ENCODE measurements around the gene SCOC. TPM values are rescaled to one million over a fixed set of nuclear protein-coding genes. Genes with fewer than 3 reads are reported as not detected.

Gene SCOC
- total and polyA plus RNA-seq, 9 of the 15 experiments (the other 6 are each of a cell fraction or from before 2014, with no cell fraction given) = 16.8 to 110 (median 46.7) TPM

DNA sequence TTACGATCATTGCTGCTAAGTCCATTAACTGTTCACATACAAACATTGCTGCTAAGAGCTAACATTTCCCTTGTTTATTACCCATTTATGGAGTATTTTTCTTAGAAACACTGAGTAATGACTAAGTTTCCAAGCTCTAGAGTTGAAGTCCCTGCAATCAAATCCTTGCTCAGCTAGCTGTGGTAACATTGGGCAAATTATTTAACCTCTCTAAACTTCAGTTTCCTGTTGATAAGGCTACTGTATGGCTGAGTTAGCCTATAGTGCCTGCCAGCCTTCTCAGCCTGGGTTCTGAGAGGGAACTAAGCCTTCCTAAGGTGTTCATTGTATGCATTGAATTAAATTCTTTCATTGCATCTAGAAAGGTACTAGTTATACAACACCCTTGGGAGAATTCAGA lies 15.2 kb upstream of the SCOC start:
- 20% methylated on average over 1 of the region's 1 CpG for WGBS (ENCODE audit: insufficient coverage, low coverage, missing lambda C conversion rate)
- ChIA-PET POLR2A (interaction anchor here (0.6 kb wide), 1 partner anchor 404 kb away, joined by 3 read pairs; no protein-coding TSS in a partner anchor), CTCF (ENCODE audit: low intra/inter-chr PET ratio) (interaction anchor here (2.9 to 3.4 kb wide), 2 partner anchors 251 to 493 kb away, joined by 13 to 51 read pairs; no protein-coding TSS in a partner anchor)
- Histone ChIP-seq H4K20me1 (replicated peaks; ENCODE audit: control insufficient read depth, insufficient read depth, low read length) (no peaks in the 10 kb centered on the region), H3K4me1 (replicated peaks in 1 of 2; ENCODE audit: control insufficient read depth in 2 of 2, insufficient read depth in 2 of 2, low read length in 2 of 2) (no peaks in the 10 kb centered on the region), H3K27me3 (ENCODE audit: control insufficient read depth in 2 of 2, insufficient read depth in 2 of 2, low read length in 2 of 2) (peaks cover 4% of the 10 kb centered on the region in 2 experiments; a peak in 3 of 5 replicates), H3K4me3 (no peak overlapping the region), H3K9ac (ENCODE audit: insufficient read depth in 1 of 2, low read depth in 2 of 2, low read length in 2 of 2) (no peak overlapping the region), H3K79me2 (ENCODE audit: control insufficient read depth, insufficient read depth, low read length) (no peaks in the 10 kb centered on the region), H3K9me3 (replicated peaks; ENCODE audit: control insufficient read depth, insufficient read depth, low read depth, low read length) (no peaks in the 10 kb centered on the region), H2AFZ (ENCODE audit: low read depth, low read length) (no peak overlapping the region), H3K9me1 (ENCODE audit: control insufficient read depth, insufficient read depth, low read length) (no peaks in the 10 kb centered on the region), H3K27ac (ENCODE audit: extremely low read depth, low read depth, low read length) (no peak overlapping the region), H3K4me2 (ENCODE audit: insufficient read depth, low read length) (no peak overlapping the region), H3K36me3 (ENCODE audit: control insufficient read depth, insufficient read depth, low read length) (no peaks in the 10 kb centered on the region)
- in situ Hi-C loops (cut with MboI) = loop anchor here (25.0 kb wide), 1 partner anchor 504 kb away; no protein-coding TSS in a partner anchor
- DNase-seq (ENCODE audit: extremely low read depth in 1 of 4, low spot score in 3 of 4) = no peak
- no peak for FAIRE-seq
- intact Hi-C loops (cut with micrococcal nuclease) = no loop called here
- BruUV-seq (replicated peaks) = no TSS peak
- no peak for ATAC-seq
- no peak for TF ChIP-seq POU5F1 (IDR thresholded peaks at IDR 0.05; ENCODE audit: borderline replicate concordance, low read depth, low read length, partially characterized antibody)
- TF ChIP-seq NRF1 (conservative IDR thresholded peaks at IDR 0.05 in 1 of 2, IDR thresholded peaks at IDR 0.05 in 1 of 2) = no peak
- TF ChIP-seq HSF4 (CRISPR knock-in tag; IDR thresholded peaks at IDR 0.05; ENCODE audit: borderline replicate concordance) = no peak
- no peak for TF ChIP-seq U2AF1 (optimal IDR thresholded peaks at IDR 0.05; ENCODE audit: low read depth, low read length)
- TF ChIP-seq, protein P1, sequence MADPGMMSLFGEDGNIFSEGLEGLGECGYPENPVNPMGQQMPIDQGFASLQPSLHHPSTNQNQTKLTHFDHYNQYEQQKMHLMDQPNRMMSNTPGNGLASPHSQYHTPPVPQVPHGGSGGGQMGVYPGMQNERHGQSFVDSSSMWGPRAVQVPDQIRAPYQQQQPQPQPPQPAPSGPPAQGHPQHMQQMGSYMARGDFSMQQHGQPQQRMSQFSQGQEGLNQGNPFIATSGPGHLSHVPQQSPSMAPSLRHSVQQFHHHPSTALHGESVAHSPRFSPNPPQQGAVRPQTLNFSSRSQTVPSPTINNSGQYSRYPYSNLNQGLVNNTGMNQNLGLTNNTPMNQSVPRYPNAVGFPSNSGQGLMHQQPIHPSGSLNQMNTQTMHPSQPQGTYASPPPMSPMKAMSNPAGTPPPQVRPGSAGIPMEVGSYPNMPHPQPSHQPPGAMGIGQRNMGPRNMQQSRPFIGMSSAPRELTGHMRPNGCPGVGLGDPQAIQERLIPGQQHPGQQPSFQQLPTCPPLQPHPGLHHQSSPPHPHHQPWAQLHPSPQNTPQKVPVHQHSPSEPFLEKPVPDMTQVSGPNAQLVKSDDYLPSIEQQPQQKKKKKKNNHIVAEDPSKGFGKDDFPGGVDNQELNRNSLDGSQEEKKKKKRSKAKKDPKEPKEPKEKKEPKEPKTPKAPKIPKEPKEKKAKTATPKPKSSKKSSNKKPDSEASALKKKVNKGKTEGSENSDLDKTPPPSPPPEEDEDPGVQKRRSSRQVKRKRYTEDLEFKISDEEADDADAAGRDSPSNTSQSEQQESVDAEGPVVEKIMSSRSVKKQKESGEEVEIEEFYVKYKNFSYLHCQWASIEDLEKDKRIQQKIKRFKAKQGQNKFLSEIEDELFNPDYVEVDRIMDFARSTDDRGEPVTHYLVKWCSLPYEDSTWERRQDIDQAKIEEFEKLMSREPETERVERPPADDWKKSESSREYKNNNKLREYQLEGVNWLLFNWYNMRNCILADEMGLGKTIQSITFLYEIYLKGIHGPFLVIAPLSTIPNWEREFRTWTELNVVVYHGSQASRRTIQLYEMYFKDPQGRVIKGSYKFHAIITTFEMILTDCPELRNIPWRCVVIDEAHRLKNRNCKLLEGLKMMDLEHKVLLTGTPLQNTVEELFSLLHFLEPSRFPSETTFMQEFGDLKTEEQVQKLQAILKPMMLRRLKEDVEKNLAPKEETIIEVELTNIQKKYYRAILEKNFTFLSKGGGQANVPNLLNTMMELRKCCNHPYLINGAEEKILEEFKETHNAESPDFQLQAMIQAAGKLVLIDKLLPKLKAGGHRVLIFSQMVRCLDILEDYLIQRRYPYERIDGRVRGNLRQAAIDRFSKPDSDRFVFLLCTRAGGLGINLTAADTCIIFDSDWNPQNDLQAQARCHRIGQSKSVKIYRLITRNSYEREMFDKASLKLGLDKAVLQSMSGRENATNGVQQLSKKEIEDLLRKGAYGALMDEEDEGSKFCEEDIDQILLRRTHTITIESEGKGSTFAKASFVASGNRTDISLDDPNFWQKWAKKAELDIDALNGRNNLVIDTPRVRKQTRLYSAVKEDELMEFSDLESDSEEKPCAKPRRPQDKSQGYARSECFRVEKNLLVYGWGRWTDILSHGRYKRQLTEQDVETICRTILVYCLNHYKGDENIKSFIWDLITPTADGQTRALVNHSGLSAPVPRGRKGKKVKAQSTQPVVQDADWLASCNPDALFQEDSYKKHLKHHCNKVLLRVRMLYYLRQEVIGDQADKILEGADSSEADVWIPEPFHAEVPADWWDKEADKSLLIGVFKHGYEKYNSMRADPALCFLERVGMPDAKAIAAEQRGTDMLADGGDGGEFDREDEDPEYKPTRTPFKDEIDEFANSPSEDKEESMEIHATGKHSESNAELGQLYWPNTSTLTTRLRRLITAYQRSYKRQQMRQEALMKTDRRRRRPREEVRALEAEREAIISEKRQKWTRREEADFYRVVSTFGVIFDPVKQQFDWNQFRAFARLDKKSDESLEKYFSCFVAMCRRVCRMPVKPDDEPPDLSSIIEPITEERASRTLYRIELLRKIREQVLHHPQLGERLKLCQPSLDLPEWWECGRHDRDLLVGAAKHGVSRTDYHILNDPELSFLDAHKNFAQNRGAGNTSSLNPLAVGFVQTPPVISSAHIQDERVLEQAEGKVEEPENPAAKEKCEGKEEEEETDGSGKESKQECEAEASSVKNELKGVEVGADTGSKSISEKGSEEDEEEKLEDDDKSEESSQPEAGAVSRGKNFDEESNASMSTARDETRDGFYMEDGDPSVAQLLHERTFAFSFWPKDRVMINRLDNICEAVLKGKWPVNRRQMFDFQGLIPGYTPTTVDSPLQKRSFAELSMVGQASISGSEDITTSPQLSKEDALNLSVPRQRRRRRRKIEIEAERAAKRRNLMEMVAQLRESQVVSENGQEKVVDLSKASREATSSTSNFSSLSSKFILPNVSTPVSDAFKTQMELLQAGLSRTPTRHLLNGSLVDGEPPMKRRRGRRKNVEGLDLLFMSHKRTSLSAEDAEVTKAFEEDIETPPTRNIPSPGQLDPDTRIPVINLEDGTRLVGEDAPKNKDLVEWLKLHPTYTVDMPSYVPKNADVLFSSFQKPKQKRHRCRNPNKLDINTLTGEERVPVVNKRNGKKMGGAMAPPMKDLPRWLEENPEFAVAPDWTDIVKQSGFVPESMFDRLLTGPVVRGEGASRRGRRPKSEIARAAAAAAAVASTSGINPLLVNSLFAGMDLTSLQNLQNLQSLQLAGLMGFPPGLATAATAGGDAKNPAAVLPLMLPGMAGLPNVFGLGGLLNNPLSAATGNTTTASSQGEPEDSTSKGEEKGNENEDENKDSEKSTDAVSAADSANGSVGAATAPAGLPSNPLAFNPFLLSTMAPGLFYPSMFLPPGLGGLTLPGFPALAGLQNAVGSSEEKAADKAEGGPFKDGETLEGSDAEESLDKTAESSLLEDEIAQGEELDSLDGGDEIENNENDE (IDR thresholded peaks at IDR 0.05; ENCODE audit: low read depth, low read length) = no peak
- TF ChIP-seq ZNF3 (CRISPR knock-in tag; IDR thresholded peaks at IDR 0.05) = no peak
- no peak for TF ChIP-seq TCF3 (CRISPR knock-in tag; IDR thresholded peaks at IDR 0.05)
- TF ChIP-seq ADNP (tag; IDR thresholded peaks at IDR 0.05) = no peak
- no peak for TF ChIP-seq SP2 (IDR thresholded peaks at IDR 0.05; ENCODE audit: extremely low read depth, low read depth, low read length, poor library complexity, severe bottlenecking)
- TF ChIP-seq VEZF1 (CRISPR knock-in tag; IDR thresholded peaks at IDR 0.05) = no peak
